ENCODE data around the gene ANAPC4. TPM values are rescaled to one million over a fixed set of nuclear protein-coding genes. Genes with fewer than 3 reads are reported as not detected.

ANAPC4 gene
- total and polyA plus RNA-seq, 2 donors (not counting 1 experiment from before 2014, with no cell fraction given) = 15.9 to 27.1 TPM

- Histone ChIP-seq H3K4me2 (ENCODE audit: extremely low read depth, insufficient read depth, low read length) (no peak overlapping the region), H3K27me3 (ENCODE audit: control insufficient read depth, insufficient read depth, low read length) (no peaks in the 10 kb centered on the region), H3K9ac (ENCODE audit: insufficient read depth, low read length) (no peak overlapping the region), H2AFZ (ENCODE audit: low read length) (no peak overlapping the region), H3K4me3 (replicated peaks in 1 of 4; ENCODE audit: control extremely low read depth in 1 of 4, insufficient read depth in 1 of 4, low read depth in 3 of 4, low read length in 4 of 4) (no peak overlapping the region), H3K36me3 (ENCODE audit: control insufficient read depth, insufficient read depth, low read length) (no peaks in the 10 kb centered on the region), H3K27ac (ENCODE audit: insufficient read depth, low read length) (no peak overlapping the region), H4K20me1 (ENCODE audit: control insufficient read depth, extremely low read depth, insufficient read depth, low read length) (no peaks in the 10 kb centered on the region), H3K9me3 (ENCODE audit: control insufficient read depth, insufficient read depth, low read depth, low read length) (no peaks in the 10 kb centered on the region), H3K79me2 (ENCODE audit: control insufficient read depth, insufficient read depth, low read length) (no peaks in the 10 kb centered on the region), H3K4me1 (ENCODE audit: control insufficient read depth, extremely low read depth, insufficient read depth, low read length) (no peaks in the 10 kb centered on the region)
- TF ChIP-seq, protein P1, sequence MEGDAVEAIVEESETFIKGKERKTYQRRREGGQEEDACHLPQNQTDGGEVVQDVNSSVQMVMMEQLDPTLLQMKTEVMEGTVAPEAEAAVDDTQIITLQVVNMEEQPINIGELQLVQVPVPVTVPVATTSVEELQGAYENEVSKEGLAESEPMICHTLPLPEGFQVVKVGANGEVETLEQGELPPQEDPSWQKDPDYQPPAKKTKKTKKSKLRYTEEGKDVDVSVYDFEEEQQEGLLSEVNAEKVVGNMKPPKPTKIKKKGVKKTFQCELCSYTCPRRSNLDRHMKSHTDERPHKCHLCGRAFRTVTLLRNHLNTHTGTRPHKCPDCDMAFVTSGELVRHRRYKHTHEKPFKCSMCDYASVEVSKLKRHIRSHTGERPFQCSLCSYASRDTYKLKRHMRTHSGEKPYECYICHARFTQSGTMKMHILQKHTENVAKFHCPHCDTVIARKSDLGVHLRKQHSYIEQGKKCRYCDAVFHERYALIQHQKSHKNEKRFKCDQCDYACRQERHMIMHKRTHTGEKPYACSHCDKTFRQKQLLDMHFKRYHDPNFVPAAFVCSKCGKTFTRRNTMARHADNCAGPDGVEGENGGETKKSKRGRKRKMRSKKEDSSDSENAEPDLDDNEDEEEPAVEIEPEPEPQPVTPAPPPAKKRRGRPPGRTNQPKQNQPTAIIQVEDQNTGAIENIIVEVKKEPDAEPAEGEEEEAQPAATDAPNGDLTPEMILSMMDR (conservative IDR thresholded peaks at IDR 0.05 in 1 of 2, IDR thresholded peaks at IDR 0.05 in 1 of 2; ENCODE audit: low read depth in 1 of 2, low read length in 2 of 2) = no peak
- no peak for TF ChIP-seq EZH2 (IDR thresholded peaks at IDR 0.05; ENCODE audit: low read length, missing control alignments)
- DNase-seq (ENCODE audit: low read depth in 2 of 2) = no peak
These were observed 65.8 kb downstream of the ANAPC4 start for GRCh38 chr4:25442863-25443307.

DNA sequence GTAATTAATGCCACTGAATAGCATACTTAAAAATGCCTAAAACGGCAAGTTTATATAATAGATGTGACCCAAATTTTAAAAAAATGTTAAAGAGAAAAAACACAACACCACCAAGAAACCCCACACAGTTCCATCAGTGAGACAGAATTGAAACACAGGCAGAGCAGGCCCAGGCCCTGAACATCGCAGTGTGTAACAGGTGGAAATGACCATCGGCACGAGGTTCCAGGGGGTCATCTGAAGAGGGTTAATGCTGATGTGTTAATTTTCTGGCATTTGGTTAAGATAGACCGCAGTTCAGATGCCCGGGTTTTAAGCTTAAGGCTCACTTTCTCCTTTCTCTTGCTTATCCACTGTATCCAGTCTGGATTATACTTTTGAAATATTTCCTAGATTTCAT, 66.8 kb downstream of the ANAPC4 start:
- DNase-seq (ENCODE audit: low read depth in 2 of 2) = no peak
- no peaks in the 10 kb centered on the region for H3K27me3 ChIP-seq (ENCODE audit: control insufficient read depth, insufficient read depth, low read length)
- no peak overlapping the region for H3K9ac ChIP-seq (ENCODE audit: insufficient read depth, low read length)
- H3K27ac ChIP-seq (ENCODE audit: insufficient read depth, low read length) = no peak overlapping the region
- no peaks in the 10 kb centered on the region for H3K36me3 ChIP-seq (ENCODE audit: control insufficient read depth, insufficient read depth, low read length)
- H3K4me3 ChIP-seq (replicated peaks in 1 of 4; ENCODE audit: control extremely low read depth in 1 of 4, insufficient read depth in 1 of 4, low read depth in 3 of 4, low read length in 4 of 4) = no peak overlapping the region
- no peak for TF ChIP-seq EZH2 (IDR thresholded peaks at IDR 0.05; ENCODE audit: low read length, missing control alignments)
- TF ChIP-seq, protein P1 (conservative IDR thresholded peaks at IDR 0.05 in 1 of 2, IDR thresholded peaks at IDR 0.05 in 1 of 2; ENCODE audit: low read depth in 1 of 2, low read length in 2 of 2) = no peak
- no peaks in the 10 kb centered on the region for H3K9me3 ChIP-seq (ENCODE audit: control insufficient read depth, insufficient read depth, low read depth, low read length)
- H4K20me1 ChIP-seq (ENCODE audit: control insufficient read depth, extremely low read depth, insufficient read depth, low read length) = no peaks in the 10 kb centered on the region
- no peak overlapping the region for H3K4me2 ChIP-seq (ENCODE audit: extremely low read depth, insufficient read depth, low read length)
- no peaks in the 10 kb centered on the region for H3K4me1 ChIP-seq (ENCODE audit: control insufficient read depth, extremely low read depth, insufficient read depth, low read length)
- H2AFZ ChIP-seq (ENCODE audit: low read length) = no peak overlapping the region
- no peaks in the 10 kb centered on the region for H3K79me2 ChIP-seq (ENCODE audit: control insufficient read depth, insufficient read depth, low read length)

DNA sequence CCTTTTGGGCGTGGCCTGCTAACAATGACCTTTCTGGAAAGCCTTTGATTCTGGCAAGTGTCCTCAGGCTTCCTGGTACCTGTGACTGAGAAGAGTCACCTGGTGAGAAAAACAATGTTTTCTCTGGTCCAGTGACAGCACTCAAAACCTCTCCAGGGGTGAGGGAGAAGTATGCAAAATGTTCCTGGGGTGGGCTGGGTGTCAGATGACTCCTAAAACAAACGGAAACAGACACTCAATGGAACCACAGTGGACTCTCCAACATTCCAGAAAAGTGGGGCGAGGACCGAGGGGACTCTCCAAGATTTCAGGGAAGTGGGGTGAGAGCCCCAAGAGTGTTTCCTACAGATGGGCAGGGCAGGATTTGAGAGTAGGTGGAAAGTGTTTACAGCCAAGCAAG, 69.5 kb downstream of the ANAPC4 start:
- no peak overlapping the region for H3K4me3 ChIP-seq (replicated peaks in 1 of 4; ENCODE audit: control extremely low read depth in 1 of 4, insufficient read depth in 1 of 4, low read depth in 3 of 4, low read length in 4 of 4)
- no peak overlapping the region for H2AFZ ChIP-seq (ENCODE audit: low read length)
- no peak overlapping the region for H3K27ac ChIP-seq (ENCODE audit: insufficient read depth, low read length)
- H4K20me1 ChIP-seq (ENCODE audit: control insufficient read depth, extremely low read depth, insufficient read depth, low read length) = no peaks in the 10 kb centered on the region
- TF ChIP-seq EZH2 (IDR thresholded peaks at IDR 0.05; ENCODE audit: low read length, missing control alignments) = no peak
- TF ChIP-seq, protein P1 (conservative IDR thresholded peaks at IDR 0.05 in 1 of 2, IDR thresholded peaks at IDR 0.05 in 1 of 2; ENCODE audit: low read depth in 1 of 2, low read length in 2 of 2) = no peak
- H3K4me1 ChIP-seq (ENCODE audit: control insufficient read depth, extremely low read depth, insufficient read depth, low read length) = no peaks in the 10 kb centered on the region
- no peak for DNase-seq (ENCODE audit: low read depth in 2 of 2)
- no peaks in the 10 kb centered on the region for H3K9me3 ChIP-seq (ENCODE audit: control insufficient read depth, insufficient read depth, low read depth, low read length)
- H3K36me3 ChIP-seq (ENCODE audit: control insufficient read depth, insufficient read depth, low read length) = no peaks in the 10 kb centered on the region
- H3K9ac ChIP-seq (ENCODE audit: insufficient read depth, low read length) = no peak overlapping the region
- no peaks in the 10 kb centered on the region for H3K27me3 ChIP-seq (ENCODE audit: control insufficient read depth, insufficient read depth, low read length)
- H3K79me2 ChIP-seq (ENCODE audit: control insufficient read depth, insufficient read depth, low read length) = no peaks in the 10 kb centered on the region
- no peak overlapping the region for H3K4me2 ChIP-seq (ENCODE audit: extremely low read depth, insufficient read depth, low read length)

Measured in fibroblast of lung (primary cell).